Astrocyte of the spinal cord (primary cell): Measurements from ENCODE around the gene REV3L.

Source experiments
- DNase-seq: peaks from one replicate; pipeline ENCODE4 v3.0.0; 2011; ENCODE audit warnings: low read depth, low spot score
- H3K4me3 ChIP-seq: 2 replicates; pipeline ENCODE4 v1.5.1; 2011; ENCODE audit warnings: low read depth, mild to moderate bottlenecking, low read length, moderate library complexity
- in situ Hi-C: cut with HindIII; loops from 2 replicates; pipeline ENCODE4 v1.10.0; 2017; ENCODE audit warnings: low sequenced_read_pairs
- TF ChIP-seq, protein P1 (sequence below): IDR thresholded peaks from 2 replicates; pipeline ENCODE4 v1.5.1; 2012; ENCODE audit warnings: low read depth, mild to moderate bottlenecking, low read length, inconsistent platforms

The REV3L gene

DNA sequence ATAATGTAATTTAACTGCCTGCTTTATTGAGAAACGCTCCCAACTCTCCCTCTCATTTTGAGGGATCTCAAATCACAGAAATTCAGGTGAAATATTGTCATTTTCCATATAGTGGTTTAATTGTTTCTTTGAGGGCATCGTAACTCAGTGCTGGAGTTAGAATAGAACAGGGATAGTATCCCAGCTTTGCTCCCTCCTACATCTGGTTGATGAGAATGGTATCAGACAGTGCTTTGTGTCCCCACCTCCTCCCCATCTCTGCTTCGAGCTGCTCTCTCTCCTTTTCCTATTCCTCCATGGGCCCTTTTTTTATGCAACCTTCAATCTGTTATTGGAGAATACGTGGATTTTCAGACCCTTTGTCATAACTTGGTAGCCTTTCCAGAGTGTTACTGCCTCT is 41.2 kb upstream of the REV3L start:
- in situ Hi-C loops, result no loop called here
- TF ChIP-seq, protein P1, sequence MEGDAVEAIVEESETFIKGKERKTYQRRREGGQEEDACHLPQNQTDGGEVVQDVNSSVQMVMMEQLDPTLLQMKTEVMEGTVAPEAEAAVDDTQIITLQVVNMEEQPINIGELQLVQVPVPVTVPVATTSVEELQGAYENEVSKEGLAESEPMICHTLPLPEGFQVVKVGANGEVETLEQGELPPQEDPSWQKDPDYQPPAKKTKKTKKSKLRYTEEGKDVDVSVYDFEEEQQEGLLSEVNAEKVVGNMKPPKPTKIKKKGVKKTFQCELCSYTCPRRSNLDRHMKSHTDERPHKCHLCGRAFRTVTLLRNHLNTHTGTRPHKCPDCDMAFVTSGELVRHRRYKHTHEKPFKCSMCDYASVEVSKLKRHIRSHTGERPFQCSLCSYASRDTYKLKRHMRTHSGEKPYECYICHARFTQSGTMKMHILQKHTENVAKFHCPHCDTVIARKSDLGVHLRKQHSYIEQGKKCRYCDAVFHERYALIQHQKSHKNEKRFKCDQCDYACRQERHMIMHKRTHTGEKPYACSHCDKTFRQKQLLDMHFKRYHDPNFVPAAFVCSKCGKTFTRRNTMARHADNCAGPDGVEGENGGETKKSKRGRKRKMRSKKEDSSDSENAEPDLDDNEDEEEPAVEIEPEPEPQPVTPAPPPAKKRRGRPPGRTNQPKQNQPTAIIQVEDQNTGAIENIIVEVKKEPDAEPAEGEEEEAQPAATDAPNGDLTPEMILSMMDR, result no peak
- H3K4me3 ChIP-seq, result no peak overlapping the region
- no peak for DNase-seq

- in situ Hi-C loops, result no loop called here
- TF ChIP-seq, protein P1, result no peak
- no peak overlapping the region for H3K4me3 ChIP-seq
- DNase-seq, result no peak
Observed at GRCh38 chr6:111523484-111524167, 40.6 kb upstream of the REV3L start.

- in situ Hi-C loops, result no loop called here
- TF ChIP-seq, protein P1, result no peak
- no peak overlapping the region for H3K4me3 ChIP-seq
- DNase-seq, result no peak
Observed at GRCh38 chr6:111522393-111523020, 39.5 kb upstream of the REV3L start.

GRCh38 chr6:111521497-111522270 is 38.7 kb upstream of the REV3L start:
- in situ Hi-C loops, result no loop called here
- peak; percentile 16 for DNase-seq
- TF ChIP-seq, protein P1, result no peak
- H3K4me3 ChIP-seq, result no peak overlapping the region

DNA sequence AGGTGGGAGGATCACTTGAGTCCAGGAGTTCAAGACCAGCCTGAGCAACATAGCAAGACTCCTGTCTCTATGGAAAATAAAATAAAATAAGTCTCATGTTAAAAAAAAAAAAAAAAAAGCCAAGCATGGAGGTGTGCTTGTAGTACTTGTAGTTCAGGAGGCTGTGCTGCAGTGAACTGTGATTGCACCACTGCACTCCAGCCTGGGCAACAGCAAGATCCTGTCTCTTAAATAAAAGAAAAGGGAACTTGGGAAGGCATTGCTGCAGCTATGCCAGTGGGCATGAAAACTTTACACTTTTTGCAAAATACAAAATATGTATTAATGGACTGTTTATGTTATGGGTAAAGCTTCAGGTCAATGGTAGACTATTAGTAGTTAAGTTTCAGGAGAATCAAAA is 37.5 kb upstream of the REV3L start:
- in situ Hi-C loops, result no loop called here
- DNase-seq, result no peak

DNA sequence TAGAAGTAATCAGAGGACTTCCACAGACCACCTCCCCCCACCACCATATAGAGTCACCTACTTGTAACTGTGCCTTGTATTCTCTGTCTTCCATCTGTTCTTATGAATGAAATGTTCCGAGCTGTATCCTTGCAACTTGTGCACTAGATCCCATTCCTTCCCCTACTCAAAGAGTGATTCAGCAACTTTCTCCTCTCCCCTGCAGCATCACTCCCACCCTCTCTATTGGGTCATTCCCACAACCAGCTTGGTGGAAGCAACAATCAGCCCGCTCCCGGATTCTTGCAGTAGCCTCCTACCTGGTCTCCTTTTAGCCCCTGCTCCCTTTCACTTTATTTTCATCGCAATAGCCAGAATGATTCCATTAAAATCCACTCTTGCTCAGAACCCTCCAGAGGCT is 34.9 kb upstream of the REV3L start:
- TF ChIP-seq, protein P1, result no peak
- H3K4me3 ChIP-seq, result no peak overlapping the region
- in situ Hi-C loops, result no loop called here
- no peak for DNase-seq

More for the DNA sequence above, 37.5 kb upstream of the REV3L start:
- TF ChIP-seq, protein P1, result no peak
- H3K4me3 ChIP-seq, result no peak overlapping the region
